Measurements from ENCODE around the gene KRT76. TPM values are rescaled to one million over a fixed set of nuclear protein-coding genes. Genes with fewer than 3 reads are reported as not detected.

The KRT76 gene
- total RNA-seq, 1 donor from 2014 or later, result not detected

DNA sequence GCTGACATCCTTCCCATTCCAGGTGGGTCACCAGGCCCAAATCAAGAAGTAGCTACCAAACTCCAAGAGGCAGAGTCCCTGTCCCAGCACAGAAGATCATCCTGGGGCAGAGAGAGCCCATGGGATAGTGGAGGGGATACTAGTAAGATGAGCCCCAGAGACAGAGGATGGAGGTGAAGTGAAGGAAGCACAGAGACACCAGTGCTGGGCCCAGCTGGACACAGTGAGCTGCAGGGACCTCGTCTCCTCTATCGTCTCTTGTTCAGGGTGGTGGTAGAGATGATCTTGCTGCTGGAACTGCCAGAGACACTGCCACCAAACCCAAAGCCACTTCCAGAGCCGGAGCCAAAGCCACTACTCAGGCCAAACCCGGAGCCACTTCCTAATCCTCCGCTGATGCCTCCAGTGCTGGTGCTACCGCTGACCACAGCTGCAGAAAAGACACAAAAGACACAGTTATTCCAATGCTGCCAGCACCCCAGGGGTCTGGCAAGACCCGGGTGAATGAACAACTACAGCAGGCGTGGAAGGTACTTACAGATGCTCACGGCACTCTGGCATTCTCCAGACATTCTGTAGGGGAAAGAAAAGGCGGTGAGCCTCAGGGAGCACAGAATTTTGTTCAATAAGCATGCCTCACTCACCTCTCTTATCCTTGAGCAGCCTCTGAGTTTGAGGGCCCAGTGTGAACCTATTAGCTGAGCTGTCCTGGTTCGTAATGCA lies 29.8 kb upstream of the KRT76 start:
- peak; percentile 85 for FAIRE-seq
- DNase-seq (ENCODE audit: low read depth), result no peak
- Histone ChIP-seq H3K27me3 (ENCODE audit: control insufficient read depth, insufficient read depth, low read length) (no peaks in the 10 kb centered on the region), H3K36me3 (ENCODE audit: control insufficient read depth, insufficient read depth, low read length) (no peaks in the 10 kb centered on the region), H3K4me3 (ENCODE audit: low read depth, low read length) (no peak overlapping the region)
- TF ChIP-seq, protein P1, sequence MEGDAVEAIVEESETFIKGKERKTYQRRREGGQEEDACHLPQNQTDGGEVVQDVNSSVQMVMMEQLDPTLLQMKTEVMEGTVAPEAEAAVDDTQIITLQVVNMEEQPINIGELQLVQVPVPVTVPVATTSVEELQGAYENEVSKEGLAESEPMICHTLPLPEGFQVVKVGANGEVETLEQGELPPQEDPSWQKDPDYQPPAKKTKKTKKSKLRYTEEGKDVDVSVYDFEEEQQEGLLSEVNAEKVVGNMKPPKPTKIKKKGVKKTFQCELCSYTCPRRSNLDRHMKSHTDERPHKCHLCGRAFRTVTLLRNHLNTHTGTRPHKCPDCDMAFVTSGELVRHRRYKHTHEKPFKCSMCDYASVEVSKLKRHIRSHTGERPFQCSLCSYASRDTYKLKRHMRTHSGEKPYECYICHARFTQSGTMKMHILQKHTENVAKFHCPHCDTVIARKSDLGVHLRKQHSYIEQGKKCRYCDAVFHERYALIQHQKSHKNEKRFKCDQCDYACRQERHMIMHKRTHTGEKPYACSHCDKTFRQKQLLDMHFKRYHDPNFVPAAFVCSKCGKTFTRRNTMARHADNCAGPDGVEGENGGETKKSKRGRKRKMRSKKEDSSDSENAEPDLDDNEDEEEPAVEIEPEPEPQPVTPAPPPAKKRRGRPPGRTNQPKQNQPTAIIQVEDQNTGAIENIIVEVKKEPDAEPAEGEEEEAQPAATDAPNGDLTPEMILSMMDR (IDR thresholded peaks at IDR 0.05; ENCODE audit: insufficient read depth, low read length, severe bottlenecking), result no peak

DNA sequence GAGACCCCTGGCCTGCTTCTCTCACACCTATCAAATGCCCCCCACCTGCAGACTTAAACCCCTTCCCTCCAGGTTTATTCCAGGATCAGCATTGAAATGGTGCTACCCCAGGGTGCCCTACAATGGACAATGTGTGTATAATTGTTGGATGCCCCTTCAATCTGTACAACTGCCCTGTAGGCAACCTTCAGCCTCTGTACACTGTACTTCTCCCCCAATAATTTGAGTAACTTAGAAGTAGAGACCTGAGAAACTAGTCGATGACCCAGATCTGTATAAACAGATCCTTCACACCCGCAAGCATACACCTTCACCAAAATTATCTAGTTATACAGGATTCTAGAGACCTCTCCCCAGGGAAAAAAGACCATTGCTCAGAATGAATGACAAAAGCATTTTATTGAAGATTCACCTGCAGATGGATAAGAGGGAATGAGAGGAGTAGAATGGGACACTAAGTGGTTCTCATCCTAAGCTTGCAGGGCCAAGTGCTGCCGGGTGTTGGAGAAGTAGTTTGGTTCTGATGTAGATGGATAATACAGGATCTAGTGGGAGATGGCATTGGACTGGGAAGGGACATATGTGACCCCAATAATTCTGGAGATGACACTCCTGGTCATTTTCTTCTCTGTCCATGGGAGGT lies 29.1 kb upstream of the KRT76 start:
- FAIRE-seq, result peak; percentile 79

DNA sequence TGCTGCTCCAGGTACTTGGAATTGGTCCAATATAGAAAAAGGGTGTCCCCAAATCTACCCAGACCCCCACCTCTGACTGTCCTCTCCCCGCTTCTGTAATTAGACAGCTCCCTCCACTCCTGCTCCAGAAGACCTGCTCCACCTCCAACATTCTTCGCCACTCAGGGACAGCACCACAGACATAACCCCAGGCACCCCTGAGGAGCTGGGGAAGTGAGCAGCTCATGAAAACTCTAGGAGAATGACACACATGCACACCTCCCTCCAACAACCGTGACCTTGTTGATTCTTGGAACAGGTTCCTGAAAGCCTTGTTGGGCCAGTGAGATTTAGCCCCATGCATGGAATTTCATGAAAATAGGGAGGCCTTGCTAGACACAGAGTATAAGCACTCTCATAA lies 28.6 kb upstream of the KRT76 start:
- H3K4me3 ChIP-seq (ENCODE audit: low read depth, low read length), result no peak overlapping the region
- TF ChIP-seq, protein P1 (IDR thresholded peaks at IDR 0.05; ENCODE audit: insufficient read depth, low read length, severe bottlenecking), result no peak
- H3K27me3 ChIP-seq (ENCODE audit: control insufficient read depth, insufficient read depth, low read length), result no peaks in the 10 kb centered on the region
- DNase-seq (ENCODE audit: low read depth) (no peak), FAIRE-seq (no peak)
- no peaks in the 10 kb centered on the region for H3K36me3 ChIP-seq (ENCODE audit: control insufficient read depth, insufficient read depth, low read length)

More for the DNA sequence above, 29.1 kb upstream of the KRT76 start:
- TF ChIP-seq, protein P1 (IDR thresholded peaks at IDR 0.05; ENCODE audit: insufficient read depth, low read length, severe bottlenecking), result no peak
- Histone ChIP-seq H3K36me3 (ENCODE audit: control insufficient read depth, insufficient read depth, low read length) (no peaks in the 10 kb centered on the region), H3K27me3 (ENCODE audit: control insufficient read depth, insufficient read depth, low read length) (no peaks in the 10 kb centered on the region), H3K4me3 (ENCODE audit: low read depth, low read length) (no peak overlapping the region)
- no peak for DNase-seq (ENCODE audit: low read depth)

DNA sequence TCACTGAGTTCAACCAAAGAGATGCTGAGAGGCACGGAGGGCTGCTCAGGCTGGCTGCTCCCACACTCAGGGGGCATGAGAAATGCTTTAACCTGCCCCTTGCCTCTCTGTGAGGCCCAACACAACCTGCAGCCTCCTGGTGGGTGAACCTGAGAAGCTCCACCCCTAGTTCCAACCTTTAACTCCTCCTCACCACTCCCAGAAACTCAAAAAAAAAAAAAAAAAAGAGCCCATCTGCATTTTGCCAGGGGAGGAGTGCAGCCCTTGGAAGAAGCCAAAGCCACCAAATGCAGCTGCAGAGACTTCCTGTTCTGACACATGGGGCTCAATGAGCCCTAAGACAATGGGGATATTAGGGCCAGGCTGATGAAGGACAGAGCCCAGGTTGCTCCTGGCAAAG lies 27.9 kb upstream of the KRT76 start:
- H3K27me3 ChIP-seq (ENCODE audit: control insufficient read depth, insufficient read depth, low read length), result no peaks in the 10 kb centered on the region
- H3K36me3 ChIP-seq (ENCODE audit: control insufficient read depth, insufficient read depth, low read length), result no peaks in the 10 kb centered on the region
- H3K4me3 ChIP-seq (ENCODE audit: low read depth, low read length), result no peak overlapping the region
- no peak for FAIRE-seq
- TF ChIP-seq, protein P1 (IDR thresholded peaks at IDR 0.05; ENCODE audit: insufficient read depth, low read length, severe bottlenecking), result no peak
- DNase-seq (ENCODE audit: low read depth), result no peak

DNA sequence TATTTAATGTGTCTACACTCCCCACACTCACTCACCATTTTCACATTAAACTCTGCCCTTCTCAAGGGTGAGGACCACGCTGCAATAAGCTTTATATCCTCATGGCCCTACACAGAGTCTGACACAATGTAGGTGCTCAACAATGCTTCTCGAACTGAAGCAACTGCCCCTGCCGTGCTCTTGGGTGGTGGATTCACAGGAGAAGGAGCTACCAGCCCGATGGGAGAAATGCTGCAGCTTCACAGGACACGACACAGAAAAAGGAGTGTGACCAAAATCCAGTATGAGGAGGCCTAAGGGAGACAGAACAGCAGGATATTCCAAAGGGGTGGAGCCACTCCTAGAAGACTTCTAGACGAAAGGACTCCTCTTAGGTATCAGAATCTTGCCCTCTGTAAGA lies 25.3 kb upstream of the KRT76 start:
- no peaks in the 10 kb centered on the region for H3K27me3 ChIP-seq (ENCODE audit: control insufficient read depth, insufficient read depth, low read length)
- FAIRE-seq (no peak), DNase-seq (ENCODE audit: low read depth) (no peak)
- H3K4me3 ChIP-seq (ENCODE audit: low read depth, low read length), result no peak overlapping the region
- TF ChIP-seq, protein P1 (IDR thresholded peaks at IDR 0.05; ENCODE audit: insufficient read depth, low read length, severe bottlenecking), result no peak
- no peaks in the 10 kb centered on the region for H3K36me3 ChIP-seq (ENCODE audit: control insufficient read depth, insufficient read depth, low read length)

All from bronchial epithelial cell (primary cell).